ENCODE data around the gene ANKRD22. TPM values are rescaled to one million over a fixed set of nuclear protein-coding genes. Genes with fewer than 3 reads are reported as not detected.
A peak's percentile ranks its signal among the peaks of the same experiment; 100 is the strongest.

ANKRD22 gene
- total and polyA plus RNA-seq, 9 of the 15 experiments (the other 6 are each of a cell fraction or from before 2014, with no cell fraction given), result not detected

GRCh38 chr10:88853155-88853881, 1.7 kb upstream of the ANKRD22 start:
- Histone ChIP-seq H3K9me1 (ENCODE audit: control insufficient read depth, insufficient read depth, low read length) (no peaks in the 10 kb centered on the region), H3K9me3 (replicated peaks; ENCODE audit: control insufficient read depth, insufficient read depth, low read depth, low read length) (no peaks in the 10 kb centered on the region), H3K27me3 (ENCODE audit: control insufficient read depth in 2 of 2, insufficient read depth in 2 of 2, low read length in 2 of 2) (no peaks in the 10 kb centered on the region), H3K36me3 (ENCODE audit: control insufficient read depth, insufficient read depth, low read length) (no peaks in the 10 kb centered on the region), H3K4me3 (no peak overlapping the region), H3K9ac (ENCODE audit: insufficient read depth in 1 of 2, low read depth in 2 of 2, low read length in 2 of 2) (no peak overlapping the region), H3K4me2 (ENCODE audit: insufficient read depth, low read length) (no peak overlapping the region), H3K27ac (ENCODE audit: extremely low read depth, low read depth, low read length) (no peak overlapping the region), H2AFZ (ENCODE audit: low read depth, low read length) (no peak overlapping the region), H3K79me2 (ENCODE audit: control insufficient read depth, insufficient read depth, low read length) (no peaks in the 10 kb centered on the region), H4K20me1 (replicated peaks; ENCODE audit: control insufficient read depth, insufficient read depth, low read length) (no peaks in the 10 kb centered on the region), H3K4me1 (replicated peaks in 1 of 2; ENCODE audit: control insufficient read depth in 2 of 2, insufficient read depth in 2 of 2, low read length in 2 of 2) (no peaks in the 10 kb centered on the region)
- in situ Hi-C loops (cut with MboI), result no loop called here
- 0% methylated on average over 4 of the region's 4 CpGs for whole genome bisulfite sequencing (ENCODE audit: insufficient coverage, low coverage, missing lambda C conversion rate)
- POLR2A ChIA-PET, result interaction anchor here (0.6 kb wide), 1 partner anchor 1984 kb away, joined by 3 read pairs; no protein-coding TSS in a partner anchor
- no TSS peak for BruUV-seq (replicated peaks)
- CTCF ChIA-PET (ENCODE audit: low intra/inter-chr PET ratio), result no interaction called here
- intact Hi-C loops (cut with micrococcal nuclease), result no loop called here
- TF ChIP-seq ZNF408 (CRISPR knock-in tag; IDR thresholded peaks at IDR 0.05; ENCODE audit: low read depth) (no peak), USF1 (CRISPR knock-in tag; IDR thresholded peaks at IDR 0.05) (no peak)
- ATAC-seq (no peak), DNase-seq (ENCODE audit: extremely low read depth in 1 of 4, low spot score in 3 of 4) (no peak), FAIRE-seq (no peak)

GRCh38 chr10:88852327-88852726, 683 bp upstream of the ANKRD22 start:
- Histone ChIP-seq H3K9me1 (ENCODE audit: control insufficient read depth, insufficient read depth, low read length) (no peaks in the 10 kb centered on the region), H3K27me3 (ENCODE audit: control insufficient read depth in 2 of 2, insufficient read depth in 2 of 2, low read length in 2 of 2) (no peaks in the 10 kb centered on the region), H3K36me3 (ENCODE audit: control insufficient read depth, insufficient read depth, low read length) (no peaks in the 10 kb centered on the region), H3K4me2 (ENCODE audit: insufficient read depth, low read length) (no peak overlapping the region), H3K9me3 (replicated peaks; ENCODE audit: control insufficient read depth, insufficient read depth, low read depth, low read length) (no peaks in the 10 kb centered on the region), H3K27ac (ENCODE audit: extremely low read depth, low read depth, low read length) (no peak overlapping the region), H3K79me2 (ENCODE audit: control insufficient read depth, insufficient read depth, low read length) (no peaks in the 10 kb centered on the region), H3K9ac (ENCODE audit: insufficient read depth in 1 of 2, low read depth in 2 of 2, low read length in 2 of 2) (no peak overlapping the region), H3K4me1 (replicated peaks in 1 of 2; ENCODE audit: control insufficient read depth in 2 of 2, insufficient read depth in 2 of 2, low read length in 2 of 2) (no peaks in the 10 kb centered on the region), H2AFZ (ENCODE audit: low read depth, low read length) (no peak overlapping the region), H4K20me1 (replicated peaks; ENCODE audit: control insufficient read depth, insufficient read depth, low read length) (no peaks in the 10 kb centered on the region), H3K4me3 (no peak overlapping the region)
- BruUV-seq (replicated peaks), result no TSS peak
- DNase-seq (ENCODE audit: extremely low read depth in 1 of 4, low spot score in 3 of 4) (no peak), ATAC-seq (no peak), FAIRE-seq (no peak)
- intact Hi-C loops (cut with micrococcal nuclease) (no loop called here), in situ Hi-C loops (cut with MboI) (no loop called here)
- TF ChIP-seq ZNF445 (CRISPR knock-in tag; IDR thresholded peaks at IDR 0.05; ENCODE audit: low read depth) (no peak), CREBBP (IDR thresholded peaks at IDR 0.05; ENCODE audit: low read depth, low read length) (no peak), ZNF583 (CRISPR knock-in tag; IDR thresholded peaks at IDR 0.05) (no peak), BMI1 (IDR thresholded peaks at IDR 0.05; ENCODE audit: low read length) (no peak), ZNF133 (CRISPR knock-in tag; IDR thresholded peaks at IDR 0.05) (no peak), SNRNP70 (optimal IDR thresholded peaks at IDR 0.05; ENCODE audit: low read depth, low read length) (no peak), ATF3 (IDR thresholded peaks at IDR 0.05) (0 out of 2 replicates have a peak, but pooled peaks have one; percentile 12), ATF3 (CRISPR knock-in tag; conservative IDR thresholded peaks at IDR 0.05) (no peak)
- 0% methylated on average over 4 of the region's 4 CpGs for WGBS (ENCODE audit: insufficient coverage, low coverage, missing lambda C conversion rate)
- ChIA-PET POLR2A (no interaction called here), CTCF (ENCODE audit: low intra/inter-chr PET ratio) (no interaction called here)

Measured in K562 (cell line).